HL-60 (cell line): ENCODE measurements around the gene FADS3.

Experiments
- POLR2AphosphoS5 ChIP-seq: IDR thresholded peaks from 2 replicates; pipeline ENCODE4 v1.6.1; 2012; ENCODE audit warnings: low read depth
- REST ChIP-seq: IDR thresholded peaks from 2 replicates; pipeline ENCODE4 v1.6.1; 2012; ENCODE audit warnings: low read depth; ENCODE audit not compliant: insufficient replicate concordance
- SPI1 ChIP-seq: IDR thresholded peaks from 2 replicates; pipeline ENCODE4 v1.6.1; 2012; ENCODE audit warnings: low read depth, mild to moderate bottlenecking, borderline replicate concordance
- TF ChIP-seq, protein P1 (sequence below): IDR thresholded peaks from one replicate; pipeline ENCODE4 v1.5.1; 2011; ENCODE audit warnings: low read length, control low read depth, inconsistent platforms; ENCODE audit not compliant: insufficient read depth

- TF ChIP-seq, protein P1, sequence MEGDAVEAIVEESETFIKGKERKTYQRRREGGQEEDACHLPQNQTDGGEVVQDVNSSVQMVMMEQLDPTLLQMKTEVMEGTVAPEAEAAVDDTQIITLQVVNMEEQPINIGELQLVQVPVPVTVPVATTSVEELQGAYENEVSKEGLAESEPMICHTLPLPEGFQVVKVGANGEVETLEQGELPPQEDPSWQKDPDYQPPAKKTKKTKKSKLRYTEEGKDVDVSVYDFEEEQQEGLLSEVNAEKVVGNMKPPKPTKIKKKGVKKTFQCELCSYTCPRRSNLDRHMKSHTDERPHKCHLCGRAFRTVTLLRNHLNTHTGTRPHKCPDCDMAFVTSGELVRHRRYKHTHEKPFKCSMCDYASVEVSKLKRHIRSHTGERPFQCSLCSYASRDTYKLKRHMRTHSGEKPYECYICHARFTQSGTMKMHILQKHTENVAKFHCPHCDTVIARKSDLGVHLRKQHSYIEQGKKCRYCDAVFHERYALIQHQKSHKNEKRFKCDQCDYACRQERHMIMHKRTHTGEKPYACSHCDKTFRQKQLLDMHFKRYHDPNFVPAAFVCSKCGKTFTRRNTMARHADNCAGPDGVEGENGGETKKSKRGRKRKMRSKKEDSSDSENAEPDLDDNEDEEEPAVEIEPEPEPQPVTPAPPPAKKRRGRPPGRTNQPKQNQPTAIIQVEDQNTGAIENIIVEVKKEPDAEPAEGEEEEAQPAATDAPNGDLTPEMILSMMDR = no peak
- TF ChIP-seq POLR2AphosphoS5 (no peak), REST (no peak), SPI1 (no peak)
Observed at GRCh38 chr11:61883327-61883726, 8.0 kb downstream of the FADS3 start.
